ENCODE measurements around the gene CHRDL2. TPM values are rescaled to one million over a fixed set of nuclear protein-coding genes. Genes with fewer than 3 reads are reported as not detected.

Gene CHRDL2
- polyA plus RNA-seq, 3 donors, result 0.22 to 1.5 (median 0.34) TPM

DNA sequence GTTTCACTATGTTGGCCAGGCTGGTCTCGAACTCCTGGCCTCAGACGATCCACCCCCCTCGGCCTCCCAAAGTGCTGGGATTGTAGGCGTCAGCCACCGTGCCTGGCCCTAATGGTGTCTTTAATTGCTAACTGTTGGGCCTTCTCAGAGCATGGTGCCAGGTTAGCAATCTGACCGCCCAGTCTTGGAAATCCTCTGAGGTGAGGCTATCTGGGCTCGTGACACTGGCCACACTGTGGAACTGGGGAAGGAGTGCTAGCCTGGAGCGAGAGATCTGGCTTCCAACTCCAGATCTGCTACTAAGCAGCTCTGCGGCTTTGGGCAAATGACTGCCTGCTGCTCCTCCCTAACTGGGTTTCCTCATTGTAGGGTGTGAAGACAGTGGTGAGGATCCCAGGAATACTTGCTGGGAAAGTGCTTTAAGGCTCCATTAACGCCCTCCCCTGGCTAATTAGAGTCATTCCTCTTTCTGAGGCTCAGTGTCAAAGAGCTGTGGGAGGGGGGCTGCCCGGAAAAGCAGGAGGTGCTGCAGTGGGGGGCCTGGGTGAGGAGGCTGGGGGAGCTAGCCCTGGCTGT is 35.4 kb downstream of the CHRDL2 start:
- no peak overlapping the region for H3K27ac ChIP-seq (ENCODE audit: low read depth, low read length)
- WGBS, 3 donors, result 89 to 93% (median 92%) methylated on average over 11 of the region's 11 CpGs

GRCh38 chr11:74694136-74694930 is 36.9 kb downstream of the CHRDL2 start:
- 84 to 88% (median 85%) methylated on average over 10 of the region's 10 CpGs for WGBS, 3 donors
- H3K27ac ChIP-seq (ENCODE audit: low read depth, low read length), result no peak overlapping the region

GRCh38 chr11:74693531-74693930 is 37.7 kb downstream of the CHRDL2 start:
- 89 to 95% (median 93%) methylated on average over 5 of the region's 5 CpGs for WGBS, 3 donors
- H3K27ac ChIP-seq (ENCODE audit: low read depth, low read length), result no peak overlapping the region

DNA sequence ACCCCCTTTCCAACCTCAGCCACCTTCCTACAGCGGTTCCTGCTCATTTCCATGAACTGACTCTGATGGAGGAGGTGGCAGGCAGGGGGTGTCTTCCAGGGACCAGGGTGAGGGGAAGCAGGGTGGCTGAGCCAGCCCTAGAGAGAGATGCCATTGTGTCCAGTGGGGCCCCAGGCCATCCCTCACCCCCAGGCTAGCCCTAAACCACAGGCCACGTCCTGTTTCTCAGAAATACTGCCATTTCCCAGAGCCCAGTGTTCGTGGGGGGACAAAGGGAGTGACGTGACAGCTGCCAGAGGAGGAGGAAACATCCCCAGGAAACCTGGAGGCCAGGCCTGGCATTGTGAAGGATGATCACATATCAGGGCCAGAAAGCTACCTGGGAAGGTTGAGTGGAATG is 39.5 kb downstream of the CHRDL2 start:
- WGBS, 3 donors, result 62 to 77% (median 68%) methylated on average over 4 of the region's 4 CpGs
- no peak overlapping the region for H3K27ac ChIP-seq (ENCODE audit: low read depth, low read length)

GRCh38 chr11:74689666-74690065 is 41.6 kb downstream of the CHRDL2 start:
- H3K27ac ChIP-seq (ENCODE audit: low read depth, low read length), result no peak overlapping the region
- WGBS, 3 donors, result 92 to 97% (median 95%) methylated on average over 4 of the region's 4 CpGs

- H3K27ac ChIP-seq (ENCODE audit: low read depth, low read length), result no peak overlapping the region
These were observed 43.8 kb downstream of the CHRDL2 start for GRCh38 chr11:74687237-74688023.

DNA sequence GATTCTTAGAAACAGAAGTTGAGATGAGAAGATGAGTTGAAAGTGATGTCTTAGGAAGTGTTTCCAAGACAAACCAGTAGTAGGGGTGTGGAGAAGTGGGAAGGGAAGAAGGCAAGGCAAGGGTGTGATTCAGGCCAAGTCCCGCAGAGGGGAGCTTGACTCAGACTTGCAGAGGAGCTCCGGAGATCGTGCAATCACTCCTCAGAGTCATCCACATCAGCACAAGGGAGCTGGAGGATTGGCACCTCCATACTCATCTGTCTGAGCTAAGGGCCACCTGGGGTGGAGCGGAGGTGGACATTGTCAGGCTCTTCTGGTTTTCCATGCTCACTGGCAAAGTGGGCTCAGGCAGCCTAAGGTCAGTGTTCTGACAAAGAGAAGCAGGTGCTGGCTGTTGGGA is 44.4 kb downstream of the CHRDL2 start:
- 65 to 78% (median 74%) methylated on average over 4 of the region's 4 CpGs for WGBS, 3 donors

More at GRCh38 chr11:74687237-74688023, 43.8 kb downstream of the CHRDL2 start:
- 63 to 93% (median 73%) methylated on average over 6 of the region's 6 CpGs for WGBS, 3 donors

GRCh38 chr11:74685905-74686304 is 45.3 kb downstream of the CHRDL2 start:
- no peak overlapping the region for H3K27ac ChIP-seq (ENCODE audit: low read depth, low read length)
- 86 to 99% (median 90%) methylated on average over 3 of the region's 3 CpGs for WGBS, 3 donors

More for the DNA sequence above, 44.4 kb downstream of the CHRDL2 start:
- H3K27ac ChIP-seq (ENCODE audit: low read depth, low read length), result no peak overlapping the region

GRCh38 chr11:74685338-74685737 is 45.9 kb downstream of the CHRDL2 start:
- no peak overlapping the region for H3K27ac ChIP-seq (ENCODE audit: low read depth, low read length)

DNA sequence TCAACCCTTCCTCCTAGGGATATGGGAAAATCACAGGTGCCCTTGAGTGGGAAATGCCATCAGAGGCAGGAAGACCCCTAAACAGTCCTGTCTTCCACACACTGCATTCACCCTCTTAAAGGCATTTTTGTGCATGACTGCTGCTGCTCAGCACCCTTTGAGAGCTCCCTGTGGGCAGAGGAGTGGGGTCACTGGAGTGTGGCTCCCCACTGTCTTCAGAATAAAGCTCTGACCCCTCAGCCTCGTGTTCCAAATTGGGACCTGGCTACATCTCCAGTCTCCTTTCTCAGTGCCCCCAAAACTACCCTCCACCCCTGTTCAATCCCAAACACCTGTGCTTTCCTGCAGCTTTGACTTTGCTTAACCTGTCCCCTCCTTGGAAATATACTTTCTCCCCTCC is 46.6 kb downstream of the CHRDL2 start:
- WGBS, 3 donors, result 75 to 100% (median 91%) methylated on average over 1 of the region's 1 CpG
- H3K27ac ChIP-seq (ENCODE audit: low read depth, low read length), result no peak overlapping the region

- WGBS, 3 donors, result 77 to 85% (median 77%) methylated on average over 12 of the region's 12 CpGs
- no peak overlapping the region for H3K27ac ChIP-seq (ENCODE audit: low read depth, low read length)
These were observed 47.2 kb downstream of the CHRDL2 start for GRCh38 chr11:74683941-74684481.

DNA sequence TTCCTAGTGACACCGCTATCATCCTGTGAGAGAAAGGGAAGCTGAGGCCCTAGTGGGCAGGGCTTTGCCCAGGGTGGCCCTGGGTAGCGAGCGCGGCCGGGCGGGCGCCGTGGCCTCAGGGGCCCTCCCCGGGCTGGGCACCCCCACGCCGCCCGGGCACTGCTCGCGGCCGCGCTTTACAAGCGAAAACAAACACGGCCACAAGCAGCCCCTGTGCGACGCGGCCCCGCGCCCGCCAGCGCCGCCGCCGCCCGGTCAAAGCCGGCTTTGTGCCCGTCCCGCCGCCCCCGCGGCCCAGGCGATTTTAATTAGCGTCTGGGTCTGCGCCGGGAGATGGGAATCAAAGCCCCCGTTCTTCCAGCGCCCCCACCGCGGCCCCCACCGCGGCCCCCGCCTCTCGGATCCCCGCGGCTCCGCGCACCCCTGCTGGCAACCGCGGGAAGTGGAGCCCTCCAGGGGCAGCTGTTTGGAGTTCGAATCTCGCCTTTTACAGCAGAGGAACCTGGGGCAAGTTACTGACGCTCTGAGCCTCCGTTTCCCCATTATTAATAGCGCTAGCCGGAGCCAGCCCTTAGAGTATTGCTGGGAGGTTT is 47.9 kb downstream of the CHRDL2 start:
- H3K27ac ChIP-seq (ENCODE audit: low read depth, low read length), result no peak overlapping the region
- WGBS, 3 donors, result 3 to 7% (median 6%) methylated on average over 51 to 59 of the region's 59 CpGs

- WGBS, 3 donors, result 85 to 90% (median 88%) methylated on average over 14 of the region's 14 CpGs
- no peak overlapping the region for H3K27ac ChIP-seq (ENCODE audit: low read depth, low read length)
These were observed 48.4 kb downstream of the CHRDL2 start for GRCh38 chr11:74682731-74683278.

DNA sequence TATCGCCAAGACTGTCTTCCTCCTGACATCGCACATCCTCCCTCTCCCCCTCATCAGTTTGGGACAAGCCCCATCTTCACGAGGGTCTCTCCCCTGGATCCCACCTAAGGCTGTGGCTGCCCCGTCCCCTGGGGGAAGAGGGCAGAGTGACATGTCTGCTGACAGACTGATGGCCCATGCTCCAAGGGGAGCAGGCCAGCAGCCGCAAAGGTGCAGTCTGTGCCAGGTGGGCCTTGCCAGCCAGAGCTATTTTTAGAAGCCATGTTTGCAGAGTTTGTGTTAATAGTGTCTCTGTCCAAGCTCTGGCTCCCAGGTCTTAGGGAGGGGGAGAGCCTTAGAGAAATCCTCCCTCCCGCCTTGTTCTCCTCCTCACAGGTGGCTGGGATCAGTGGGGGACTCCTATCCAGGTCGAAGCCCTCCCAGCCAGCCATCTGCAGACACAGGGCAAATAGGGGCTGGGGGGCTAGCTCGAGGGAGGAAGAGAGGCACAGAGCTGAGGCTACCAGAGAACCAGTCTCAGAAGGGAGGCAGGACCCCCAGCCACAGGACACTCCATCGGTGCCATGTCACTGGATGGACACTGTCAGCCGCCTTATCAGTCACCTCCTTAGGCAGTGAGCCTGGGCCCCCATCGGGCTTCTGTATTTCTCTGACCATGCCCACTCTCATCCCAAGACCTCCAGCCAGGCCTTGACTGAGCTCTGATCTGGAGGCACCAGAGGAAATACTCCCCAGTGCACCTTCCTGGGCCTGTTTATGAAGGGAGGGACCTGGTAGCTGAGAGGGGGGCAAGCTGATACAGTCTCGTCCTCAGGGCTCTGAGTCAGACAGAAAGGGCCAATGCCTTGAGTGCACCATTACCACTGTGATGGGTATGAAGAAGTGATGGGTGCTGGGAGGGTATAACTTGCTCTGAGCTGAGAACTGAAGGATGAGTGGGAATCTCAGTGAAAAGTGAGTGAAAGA is 49.3 kb downstream of the CHRDL2 start:
- H3K27ac ChIP-seq (ENCODE audit: low read depth, low read length), result no peak overlapping the region
- 49 to 82% (median 82%) methylated on average over 12 of the region's 12 CpGs for WGBS, 3 donors

DNA sequence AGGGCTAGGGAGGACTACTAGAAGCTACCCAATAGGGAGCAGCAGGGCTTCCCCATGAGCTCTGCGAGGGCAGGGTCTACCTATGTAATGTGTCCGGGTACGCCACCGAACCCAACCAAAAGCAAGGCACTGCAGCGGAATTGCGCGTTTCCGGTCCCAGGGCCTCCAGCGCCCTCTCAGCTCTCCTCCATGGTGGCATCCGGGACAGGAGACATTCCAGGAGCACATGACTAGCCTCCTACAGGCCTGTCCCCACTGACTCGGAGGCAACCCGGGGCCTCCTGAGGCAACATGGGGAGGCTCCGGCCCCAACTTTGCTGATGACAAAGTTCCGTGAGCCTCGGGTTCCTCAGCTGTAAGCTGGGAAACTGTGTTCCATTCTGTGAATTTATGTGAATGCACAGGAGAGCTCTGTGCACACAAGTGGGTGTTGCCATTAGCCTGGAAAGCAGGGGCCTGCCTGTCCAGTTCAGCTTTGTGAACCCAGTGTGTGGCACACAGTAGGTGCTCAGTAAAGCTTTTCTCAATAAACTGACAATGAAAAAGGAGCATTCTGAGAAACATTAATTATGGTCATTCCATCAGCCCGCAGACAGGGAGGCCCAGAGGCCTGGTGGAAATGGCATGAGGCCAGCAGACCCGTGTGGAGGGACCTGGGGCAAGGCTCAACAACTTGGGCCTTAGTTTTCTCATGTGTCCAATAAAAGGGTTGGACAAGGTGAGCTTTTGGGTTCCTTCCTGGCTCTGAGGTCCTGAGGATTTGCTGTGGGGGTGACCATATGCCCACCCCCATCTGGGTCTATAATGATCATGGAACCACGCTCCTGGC is 50.3 kb downstream of the CHRDL2 start:
- no peak overlapping the region for H3K27ac ChIP-seq (ENCODE audit: low read depth, low read length)

GRCh38 chr11:74680035-74680671 is 51.1 kb downstream of the CHRDL2 start:
- no peak overlapping the region for H3K27ac ChIP-seq (ENCODE audit: low read depth, low read length)
- 87 to 93% (median 88%) methylated on average over 9 of the region's 9 CpGs for WGBS, 3 donors

More for the DNA sequence above, 50.3 kb downstream of the CHRDL2 start:
- 87 to 93% (median 91%) methylated on average over 18 of the region's 18 CpGs for WGBS, 3 donors
